H1 (cell line): Measurements from ENCODE around the gene SERINC5. TPM values are rescaled to one million over a fixed set of nuclear protein-coding genes. Genes with fewer than 3 reads are reported as not detected.

ENCODE experiments used
- CTCF ChIA-PET: fragments of 300-600 bp; sonication (Branson Sonifier 250); formaldehyde crosslinking; loops from one replicate; lab custom pipeline; 2021; ENCODE audit not compliant: partially characterized antibody; lab: Charles Lee
- POLR2A ChIA-PET: fragments of 300-600 bp; sonication (Branson Sonifier 250); formaldehyde crosslinking; loops from one replicate; lab custom pipeline; 2021; ENCODE audit warnings: inconsistent platforms; ENCODE audit not compliant: partially characterized antibody; lab: Charles Lee
- DNase-seq, 2 experiments: peaks; one replicate each; pipeline versions ENCODE4 v3.0.0 to v3.0.0-alpha.2; 2010 to 2022; ENCODE audit warnings: low spot score in 2 of 2, low read depth in 1 of 2, mixed read lengths in 1 of 2
- FAIRE-seq: peaks from 2 replicates; lab custom pipeline; 2011; peaks lifted over from hg19 to GRCh38; lab: Jason Lieb, UNC
- H2AFZ ChIP-seq: 2 replicates; pipeline ENCODE4 v1.8.1; 2012; ENCODE audit warnings: low read length, inconsistent platforms
- H2AK5ac ChIP-seq: 2 replicates; pipeline ENCODE4 v1.6.1; 2013; ENCODE audit warnings: low read depth, low read length
- H2BK120ac ChIP-seq: replicated peaks from 2 replicates; pipeline ENCODE3; 2013; ENCODE audit warnings: low read depth, low read length, inconsistent platforms
- H2BK12ac ChIP-seq: 2 replicates; pipeline ENCODE4 v1.6.1; 2013; ENCODE audit warnings: low read depth, low read length
- H2BK15ac ChIP-seq: 2 replicates; pipeline ENCODE4 v1.6.1; 2013; ENCODE audit warnings: low read length
- H2BK20ac ChIP-seq: 2 replicates; pipeline ENCODE4 v1.6.1; 2013; ENCODE audit warnings: low read length
- H2BK5ac ChIP-seq: 2 replicates; pipeline ENCODE4 v1.6.1; 2013; ENCODE audit warnings: low read depth, low read length
- H3K14ac ChIP-seq: 2 replicates; pipeline ENCODE4 v1.6.1; 2013; ENCODE audit warnings: inconsistent platforms; ENCODE audit not compliant: insufficient read length
- H3K18ac ChIP-seq: 2 replicates; pipeline ENCODE4 v1.6.1; 2013; ENCODE audit warnings: low read length; ENCODE audit errors: extremely low read depth
- H3K23ac ChIP-seq: 2 replicates; pipeline ENCODE4 v1.6.1; 2013; ENCODE audit warnings: inconsistent platforms; ENCODE audit not compliant: insufficient read length
- H3K23me2 ChIP-seq: 2 replicates; pipeline ENCODE4 v1.6.1; 2013; ENCODE audit warnings: low read depth, low read length
- H3K27ac ChIP-seq: 2 replicates; pipeline ENCODE4 v1.6.1; 2011; ENCODE audit warnings: low read depth, low read length, inconsistent platforms
- H3K27me3 ChIP-seq, 4 experiments: replicated peaks in 1 of 4; 1 replicate in 1 of 4; 2 replicates in 3 of 4; pipeline versions ENCODE4 v1.6.1 to v1.8.1; 2011 to 2013; ENCODE audit warnings: low read length in 3 of 4, mild to moderate bottlenecking in 3 of 4, inconsistent platforms in 2 of 4, mixed read lengths in 2 of 4, moderate library complexity in 1 of 4; ENCODE audit not compliant: control insufficient read depth in 3 of 4, insufficient read depth in 3 of 4; ENCODE audit errors: extremely low read depth in 1 of 4
- H3K36me3 ChIP-seq, 4 experiments: 2 replicates each; pipeline versions ENCODE4 v1.6.1 to v1.8.1; 2011 to 2013; ENCODE audit warnings: mild to moderate bottlenecking in 4 of 4, low read length in 3 of 4, moderate library complexity in 2 of 4, control low read depth in 1 of 4, inconsistent platforms in 1 of 4; ENCODE audit not compliant: insufficient read depth in 4 of 4, control insufficient read depth in 2 of 4
- H3K4ac ChIP-seq: replicated peaks from 2 replicates; pipeline ENCODE3; 2013; ENCODE audit warnings: low read length, low read depth, mixed read lengths, inconsistent platforms; ENCODE audit not compliant: insufficient read length
- H3K4me1 ChIP-seq, 4 experiments: replicated peaks in 1 of 4; 1 replicate in 1 of 4; 2 replicates in 3 of 4; pipeline versions ENCODE4 v1.6.1 to v1.8.1; 2011 to 2013; ENCODE audit warnings: low read length in 3 of 4, inconsistent platforms in 2 of 4, mixed read lengths in 1 of 4; ENCODE audit not compliant: insufficient read depth in 4 of 4, control insufficient read depth in 3 of 4
- H3K4me2 ChIP-seq, 2 experiments: 2 replicates each; pipeline versions ENCODE4 v1.6.1 to v1.8.1; 2011 to 2013; ENCODE audit warnings: low read depth in 2 of 2, low read length in 2 of 2, control low read depth in 1 of 2, inconsistent platforms in 1 of 2, mild to moderate bottlenecking in 1 of 2; ENCODE audit not compliant: insufficient read depth in 1 of 2
- H3K4me3 ChIP-seq, 4 experiments: fragments of 200-600, 300-600 bp in 1 of 4; sonication (generic), shearing (Covaris generic), sonication (Bioruptor Twin) in 1 of 4; 2 replicates each; pipeline versions ENCODE4 v1.5.1 to v1.8.1; 2011 to 2016; ENCODE audit warnings: low read length in 4 of 4, low read depth in 3 of 4, control low read depth in 2 of 4, inconsistent platforms in 2 of 4, mild to moderate bottlenecking in 2 of 4, mixed read lengths in 1 of 4, moderate library complexity in 1 of 4; ENCODE audit not compliant: insufficient read depth in 2 of 4; ENCODE audit errors: extremely low read depth in 1 of 4
- H3K56ac ChIP-seq: replicated peaks from 2 replicates; pipeline ENCODE3; 2013; ENCODE audit warnings: low read depth, mild to moderate bottlenecking, mixed read lengths, low read length, inconsistent platforms; ENCODE audit not compliant: insufficient read length
- H3K79me1 ChIP-seq: 2 replicates; pipeline ENCODE4 v1.6.1; 2013; ENCODE audit warnings: low read depth, low read length, control low read depth
- H3K79me2 ChIP-seq, 2 experiments: 2 replicates each; pipeline versions ENCODE4 v1.6.1 to v1.8.1; 2012 to 2013; ENCODE audit warnings: low read length in 2 of 2, mild to moderate bottlenecking in 2 of 2, inconsistent platforms in 1 of 2; ENCODE audit not compliant: insufficient read depth in 2 of 2, control insufficient read depth in 1 of 2
- H3K9ac ChIP-seq, 4 experiments: replicated peaks in 1 of 4; 1 replicate in 1 of 4; 2 replicates in 3 of 4; pipeline versions ENCODE4 v1.6.1 to v1.8.1; 2011 to 2013; ENCODE audit warnings: low read depth in 3 of 4, low read length in 3 of 4, control low read depth in 2 of 4, mild to moderate bottlenecking in 2 of 4, moderate library complexity in 2 of 4, inconsistent platforms in 1 of 4; ENCODE audit errors: extremely low read depth in 1 of 4
- H3K9me3 ChIP-seq, 2 experiments: 2 replicates each; pipeline versions ENCODE4 v1.6.1 to v1.8.1; 2012 to 2013; ENCODE audit warnings: mild to moderate bottlenecking in 2 of 2, moderate library complexity in 2 of 2, control low read depth in 1 of 2, inconsistent platforms in 1 of 2, low read depth in 1 of 2, low read length in 1 of 2, mixed read lengths in 1 of 2; ENCODE audit not compliant: insufficient read depth in 2 of 2
- H4K20me1 ChIP-seq, 2 experiments: replicated peaks in 1 of 2; 2 replicates each; pipeline versions ENCODE3 to v1.8.1; 2011 to 2013; ENCODE audit warnings: inconsistent platforms in 2 of 2, low read length in 2 of 2, mild to moderate bottlenecking in 1 of 2; ENCODE audit not compliant: insufficient read depth in 2 of 2, control insufficient read depth in 1 of 2
- H4K5ac ChIP-seq: 2 replicates; pipeline ENCODE4 v1.6.1; 2013; ENCODE audit warnings: low read length, low read depth, mixed read lengths, inconsistent platforms; ENCODE audit not compliant: insufficient read length
- H4K8ac ChIP-seq: 2 replicates; pipeline ENCODE4 v1.8.0; 2013; ENCODE audit warnings: mild to moderate bottlenecking, moderate library complexity, low read length, inconsistent platforms; ENCODE audit not compliant: insufficient read depth; ENCODE audit errors: extremely low read depth
- H4K91ac ChIP-seq: replicated peaks from 2 replicates; pipeline ENCODE3; 2013; ENCODE audit warnings: low read length, mixed read lengths, inconsistent platforms; ENCODE audit not compliant: insufficient read length
- ATF3 ChIP-seq: IDR thresholded peaks from 2 replicates; pipeline ENCODE4 v1.6.1; 2011; ENCODE audit warnings: low read depth, mild to moderate bottlenecking, low read length; ENCODE audit not compliant: insufficient read depth
- MAFK ChIP-seq: IDR thresholded peaks from 2 replicates; pipeline ENCODE4 v1.6.1; 2012; ENCODE audit warnings: low read depth, mild to moderate bottlenecking, improper control_type of control experiment, low read length
- RNF2 ChIP-seq: fragments of 200-900, 300-1000 bp; sonication (generic); IDR thresholded peaks from 2 replicates; pipeline ENCODE4 v1.7.1; 2016; ENCODE audit warnings: borderline replicate concordance, low read depth, mild to moderate bottlenecking, antibody characterized with exemption, low read length; ENCODE audit not compliant: poor library complexity, severe bottlenecking; ENCODE audit errors: missing control alignments
- SIRT6 ChIP-seq: IDR thresholded peaks from one replicate; pipeline ENCODE4 v1.7.1; 2012; ENCODE audit warnings: low read length, inconsistent platforms
- TCF12 ChIP-seq: IDR thresholded peaks from 2 replicates; pipeline ENCODE4 v1.6.1; 2011; ENCODE audit warnings: low read depth, mild to moderate bottlenecking, low read length
- TEAD4 ChIP-seq: IDR thresholded peaks from 2 replicates; pipeline ENCODE4 v1.6.1; 2012; ENCODE audit warnings: low read depth, low read length, inconsistent platforms, mixed read lengths
- WGBS, 2 experiments: shearing (Covaris generic) in 1 of 2; methylation state at CpG; one replicate each; pipeline versions ENCODE4 v1.1.6 to v1.1.7; 2013 to 2015; ENCODE audit warnings: low lambda C conversion rate in 2 of 2, mixed read lengths in 2 of 2, inconsistent platforms in 1 of 2, low coverage in 1 of 2, missing lambda C conversion rate in 1 of 2; ENCODE audit not compliant: insufficient replicate concordance in 2 of 2, insufficient coverage in 1 of 2, insufficient read length in 1 of 2; ENCODE audit errors: extremely low coverage in 1 of 2, missing lambda C conversion rate in 1 of 2; 5-methylcytosine and 5-hydroxymethylcytosine counted together
- polyA plus RNA-seq, 7 experiments: library from polyadenylated mRNA; depleted of rRNA in 3 of 7; stranded (reverse) in 5 of 7; unstranded in 2 of 7; fragments of >200 nt in 5 of 7; fragments of 200-250 nt in 2 of 7; gene quantifications; 1 replicate in 5 of 7; 2 replicates in 1 of 7; 4 replicates in 1 of 7; pipeline versions ENCODE4 v1.2.1 to v1.2.3, GENCODE V29; 2011 to 2013; ENCODE audit warnings: missing spikeins in 2 of 7, mixed read lengths in 2 of 7
- total RNA-seq: library from RNA; stranded (reverse); fragmentation: NEBNext Ultra II Directional; extraction: Animal tissue kit (Norgen Biotek cat#: 25700); gene quantifications from 2 replicates; pipeline ENCODE4 v1.2.1, GENCODE V29; 2021

Gene SERINC5
- total and polyA plus RNA-seq, 2 of the 8 experiments (the other 6 are each of a cell fraction or from before 2014, with no cell fraction given) = 32.2 to 149 TPM

GRCh38 chr5:80150731-80151130 lies 105.1 kb downstream of the SERINC5 start:
- H3K27ac ChIP-seq = no peak overlapping the region
- FAIRE-seq (no peak), DNase-seq (no peak)
- no peak overlapping the region for H3K14ac ChIP-seq
- H2BK5ac ChIP-seq = no peak overlapping the region
- H3K18ac ChIP-seq = no peak overlapping the region
- no peak overlapping the region for H4K91ac ChIP-seq
- no peak overlapping the region for H2AK5ac ChIP-seq
- H3K23ac ChIP-seq = no peak overlapping the region
- no peak overlapping the region for H4K5ac ChIP-seq
- no peak overlapping the region for H2AFZ ChIP-seq
- no peak overlapping the region for H3K4me2 ChIP-seq
- no peaks in the 10 kb centered on the region for H4K20me1 ChIP-seq
- WGBS, 2 experiments = 95% methylated on average over 11 of the region's 11 CpGs; no CpG with 5 or more reads in 1 of the 2 experiments
- peaks cover 0 to 63% (median 18%) of the 10 kb centered on the region in 4 experiments for H3K36me3 ChIP-seq
- ChIA-PET CTCF (interaction anchor here (1.7 to 2.3 kb wide), 2 partner anchors 8 to 124 kb away, joined by 4 to 7 read pairs; no protein-coding TSS in a partner anchor), POLR2A (no interaction called here)
- H2BK12ac ChIP-seq = no peak overlapping the region
- H3K79me2 ChIP-seq = no peaks in the 10 kb centered on the region
- peaks cover 0 to 17% (median 8%) of the 10 kb centered on the region in 4 experiments; a peak in 3 of 7 replicates for H3K4me1 ChIP-seq
- 0 out of 2 replicates have a peak, but pooled peaks cover 3% of the 10 kb centered on the region for H3K79me1 ChIP-seq
- no peak overlapping the region for H3K56ac ChIP-seq
- H2BK20ac ChIP-seq = no peak overlapping the region
- H3K4me3 ChIP-seq = no peak overlapping the region
- H3K9ac ChIP-seq = no peak overlapping the region
- no peak overlapping the region for H2BK15ac ChIP-seq
- H4K8ac ChIP-seq = no peak overlapping the region
- no peak overlapping the region for H3K4ac ChIP-seq
- no peak for TF ChIP-seq TCF12
- TF ChIP-seq ATF3 = no peak
- TF ChIP-seq TEAD4 = no peak
- TF ChIP-seq SIRT6 = no peak
- TF ChIP-seq MAFK = no peak
- TF ChIP-seq RNF2 = no peak
- no peak overlapping the region for H2BK120ac ChIP-seq
- H3K23me2 ChIP-seq = no peaks in the 10 kb centered on the region
- H3K9me3 ChIP-seq = no peaks in the 10 kb centered on the region
- no peaks in the 10 kb centered on the region for H3K27me3 ChIP-seq
